Measurements from ENCODE around the gene NEIL3.

- TF ChIP-seq CTCF (conservative IDR thresholded peaks at IDR 0.05) (no peak), ZFX (IDR thresholded peaks at IDR 0.05) (no peak)
Observed at GRCh38 chr4:177313263-177313662, 3.6 kb downstream of the NEIL3 start.
